Thyroid gland (tissue), 4 donors: ENCODE data around the gene PLCL1.

Experiments
- POLR2A ChIP-seq, 2 donors: fragments of 450-650 bp; IDR thresholded peaks; one replicate each; pipeline ENCODE4 v1.6.1; 2017; ENCODE audit warnings: antibody characterized with exemption in 2 of 2, mild to moderate bottlenecking in 2 of 2, moderate library complexity in 1 of 2
- TF ChIP-seq, protein P1 (sequence below), 6 experiments: fragments of 200-600 bp in 3 of 6; fragments of 450-650 bp in 3 of 6; sonication (generic) in 3 of 6; IDR thresholded peaks; one replicate each; pipeline ENCODE4 v1.5.1; 2016 to 2019; ENCODE audit warnings: antibody characterized with exemption in 6 of 6, mild to moderate bottlenecking in 2 of 6, inconsistent platforms in 1 of 6, moderate library complexity in 1 of 6

DNA sequence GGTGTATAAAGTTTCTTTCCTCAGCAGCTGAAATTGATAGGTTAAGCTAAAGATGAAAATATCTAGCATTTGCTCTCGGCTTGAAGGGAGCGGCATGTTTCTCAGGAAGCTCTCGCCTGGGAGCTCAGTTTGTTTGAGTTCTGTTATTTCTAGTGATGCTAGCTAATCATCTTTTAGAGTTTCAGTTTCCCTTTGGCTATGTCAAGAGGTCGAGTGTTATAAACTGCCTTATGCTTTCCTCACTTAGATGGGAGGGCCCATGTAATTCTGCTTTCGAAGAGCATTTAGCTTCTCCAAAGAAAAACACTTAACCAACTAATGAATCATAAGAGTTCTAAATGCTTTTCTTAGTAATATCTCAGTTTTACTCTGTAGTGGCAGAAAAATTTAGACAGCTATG is 33.6 kb downstream of the PLCL1 start:
- TF ChIP-seq, protein P1, sequence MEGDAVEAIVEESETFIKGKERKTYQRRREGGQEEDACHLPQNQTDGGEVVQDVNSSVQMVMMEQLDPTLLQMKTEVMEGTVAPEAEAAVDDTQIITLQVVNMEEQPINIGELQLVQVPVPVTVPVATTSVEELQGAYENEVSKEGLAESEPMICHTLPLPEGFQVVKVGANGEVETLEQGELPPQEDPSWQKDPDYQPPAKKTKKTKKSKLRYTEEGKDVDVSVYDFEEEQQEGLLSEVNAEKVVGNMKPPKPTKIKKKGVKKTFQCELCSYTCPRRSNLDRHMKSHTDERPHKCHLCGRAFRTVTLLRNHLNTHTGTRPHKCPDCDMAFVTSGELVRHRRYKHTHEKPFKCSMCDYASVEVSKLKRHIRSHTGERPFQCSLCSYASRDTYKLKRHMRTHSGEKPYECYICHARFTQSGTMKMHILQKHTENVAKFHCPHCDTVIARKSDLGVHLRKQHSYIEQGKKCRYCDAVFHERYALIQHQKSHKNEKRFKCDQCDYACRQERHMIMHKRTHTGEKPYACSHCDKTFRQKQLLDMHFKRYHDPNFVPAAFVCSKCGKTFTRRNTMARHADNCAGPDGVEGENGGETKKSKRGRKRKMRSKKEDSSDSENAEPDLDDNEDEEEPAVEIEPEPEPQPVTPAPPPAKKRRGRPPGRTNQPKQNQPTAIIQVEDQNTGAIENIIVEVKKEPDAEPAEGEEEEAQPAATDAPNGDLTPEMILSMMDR (IDR thresholded peaks at IDR 0.05), result no peak
- TF ChIP-seq POLR2A (IDR thresholded peaks at IDR 0.05), result no peak
